ENCODE measurements around the gene ABI3. TPM values are rescaled to one million over a fixed set of nuclear protein-coding genes. Genes with fewer than 3 reads are reported as not detected.

The ABI3 gene
- total RNA-seq, 1 experiment from 2014 or later = not detected

DNA sequence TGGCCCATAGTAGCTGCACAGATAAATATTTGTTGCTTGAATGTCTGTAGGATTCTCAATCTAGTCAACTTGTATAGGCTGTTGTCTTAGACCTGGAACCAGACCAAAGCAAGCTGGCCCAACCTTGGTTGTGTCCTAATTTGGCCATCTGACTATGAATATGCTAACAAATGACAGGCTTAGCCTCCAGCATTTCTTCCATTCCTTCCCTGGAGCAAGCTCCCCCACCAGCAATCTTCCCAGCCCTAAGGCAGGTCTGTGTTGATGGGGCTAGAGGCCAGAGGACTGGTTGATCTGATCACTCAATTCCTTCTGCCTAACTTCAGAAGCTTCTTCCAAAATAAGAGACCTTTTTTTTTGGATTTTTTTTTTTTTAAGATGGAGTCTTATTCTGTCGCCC is 29.5 kb downstream of the ABI3 start:
- Histone ChIP-seq H3K9me3 (ENCODE audit: control insufficient read depth, insufficient read depth, low read depth, low read length) (no peaks in the 10 kb centered on the region), H3K4me3 (ENCODE audit: low read depth in 2 of 2, low read length in 2 of 2) (no peak overlapping the region), H3K36me3 (ENCODE audit: control insufficient read depth, insufficient read depth, low read length) (no peaks in the 10 kb centered on the region), H3K27me3 (ENCODE audit: control insufficient read depth, insufficient read depth, low read length) (no peaks in the 10 kb centered on the region), H3K27ac (ENCODE audit: low read length) (no peak overlapping the region), H3K4me1 (ENCODE audit: control insufficient read depth, insufficient read depth, low read length) (no peaks in the 10 kb centered on the region)
- ChIA-PET POLR2A (interaction anchor here (0.6 to 1.1 kb wide), 3 partner anchors 21 to 1212 kb away, joined by 3 to 6 read pairs (median 5); no protein-coding TSS in a partner anchor), CTCF (interaction anchor here (0.6 kb wide), 1 partner anchor 117 kb away, joined by 7 read pairs; no protein-coding TSS in a partner anchor)
- ATAC-seq = no peak
- in situ Hi-C loops (cut with HindIII; ENCODE audit: low pct_unique_long_range_greater_than_20kb, low sequenced_read_pairs) = no loop called here
- no peak for TF ChIP-seq SIN3A (IDR thresholded peaks at IDR 0.05; ENCODE audit: borderline replicate concordance, insufficient read depth, low read depth, low read length)
- no peak for TF ChIP-seq TCF7L2 (IDR thresholded peaks at IDR 0.05; ENCODE audit: low read depth, low read length)
- TF ChIP-seq, protein P1, sequence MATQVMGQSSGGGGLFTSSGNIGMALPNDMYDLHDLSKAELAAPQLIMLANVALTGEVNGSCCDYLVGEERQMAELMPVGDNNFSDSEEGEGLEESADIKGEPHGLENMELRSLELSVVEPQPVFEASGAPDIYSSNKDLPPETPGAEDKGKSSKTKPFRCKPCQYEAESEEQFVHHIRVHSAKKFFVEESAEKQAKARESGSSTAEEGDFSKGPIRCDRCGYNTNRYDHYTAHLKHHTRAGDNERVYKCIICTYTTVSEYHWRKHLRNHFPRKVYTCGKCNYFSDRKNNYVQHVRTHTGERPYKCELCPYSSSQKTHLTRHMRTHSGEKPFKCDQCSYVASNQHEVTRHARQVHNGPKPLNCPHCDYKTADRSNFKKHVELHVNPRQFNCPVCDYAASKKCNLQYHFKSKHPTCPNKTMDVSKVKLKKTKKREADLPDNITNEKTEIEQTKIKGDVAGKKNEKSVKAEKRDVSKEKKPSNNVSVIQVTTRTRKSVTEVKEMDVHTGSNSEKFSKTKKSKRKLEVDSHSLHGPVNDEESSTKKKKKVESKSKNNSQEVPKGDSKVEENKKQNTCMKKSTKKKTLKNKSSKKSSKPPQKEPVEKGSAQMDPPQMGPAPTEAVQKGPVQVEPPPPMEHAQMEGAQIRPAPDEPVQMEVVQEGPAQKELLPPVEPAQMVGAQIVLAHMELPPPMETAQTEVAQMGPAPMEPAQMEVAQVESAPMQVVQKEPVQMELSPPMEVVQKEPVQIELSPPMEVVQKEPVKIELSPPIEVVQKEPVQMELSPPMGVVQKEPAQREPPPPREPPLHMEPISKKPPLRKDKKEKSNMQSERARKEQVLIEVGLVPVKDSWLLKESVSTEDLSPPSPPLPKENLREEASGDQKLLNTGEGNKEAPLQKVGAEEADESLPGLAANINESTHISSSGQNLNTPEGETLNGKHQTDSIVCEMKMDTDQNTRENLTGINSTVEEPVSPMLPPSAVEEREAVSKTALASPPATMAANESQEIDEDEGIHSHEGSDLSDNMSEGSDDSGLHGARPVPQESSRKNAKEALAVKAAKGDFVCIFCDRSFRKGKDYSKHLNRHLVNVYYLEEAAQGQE (IDR thresholded peaks at IDR 0.05; ENCODE audit: insufficient read depth in 1 of 2, low read depth in 2 of 2, low read length in 1 of 2) = no peak
- TF ChIP-seq, protein P2, sequence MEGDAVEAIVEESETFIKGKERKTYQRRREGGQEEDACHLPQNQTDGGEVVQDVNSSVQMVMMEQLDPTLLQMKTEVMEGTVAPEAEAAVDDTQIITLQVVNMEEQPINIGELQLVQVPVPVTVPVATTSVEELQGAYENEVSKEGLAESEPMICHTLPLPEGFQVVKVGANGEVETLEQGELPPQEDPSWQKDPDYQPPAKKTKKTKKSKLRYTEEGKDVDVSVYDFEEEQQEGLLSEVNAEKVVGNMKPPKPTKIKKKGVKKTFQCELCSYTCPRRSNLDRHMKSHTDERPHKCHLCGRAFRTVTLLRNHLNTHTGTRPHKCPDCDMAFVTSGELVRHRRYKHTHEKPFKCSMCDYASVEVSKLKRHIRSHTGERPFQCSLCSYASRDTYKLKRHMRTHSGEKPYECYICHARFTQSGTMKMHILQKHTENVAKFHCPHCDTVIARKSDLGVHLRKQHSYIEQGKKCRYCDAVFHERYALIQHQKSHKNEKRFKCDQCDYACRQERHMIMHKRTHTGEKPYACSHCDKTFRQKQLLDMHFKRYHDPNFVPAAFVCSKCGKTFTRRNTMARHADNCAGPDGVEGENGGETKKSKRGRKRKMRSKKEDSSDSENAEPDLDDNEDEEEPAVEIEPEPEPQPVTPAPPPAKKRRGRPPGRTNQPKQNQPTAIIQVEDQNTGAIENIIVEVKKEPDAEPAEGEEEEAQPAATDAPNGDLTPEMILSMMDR (IDR thresholded peaks at IDR 0.05) = no peak
- no peak for TF ChIP-seq POLR2AphosphoS5 (IDR thresholded peaks at IDR 0.05; ENCODE audit: low read depth, low read length)
- intact Hi-C loops (cut with micrococcal nuclease; ENCODE audit: unreplicated experiment) = no loop called here
- BruUV-seq (replicated peaks) = no TSS peak
- DNase-seq (ENCODE audit: low read depth, low spot score) = no peak

DNA sequence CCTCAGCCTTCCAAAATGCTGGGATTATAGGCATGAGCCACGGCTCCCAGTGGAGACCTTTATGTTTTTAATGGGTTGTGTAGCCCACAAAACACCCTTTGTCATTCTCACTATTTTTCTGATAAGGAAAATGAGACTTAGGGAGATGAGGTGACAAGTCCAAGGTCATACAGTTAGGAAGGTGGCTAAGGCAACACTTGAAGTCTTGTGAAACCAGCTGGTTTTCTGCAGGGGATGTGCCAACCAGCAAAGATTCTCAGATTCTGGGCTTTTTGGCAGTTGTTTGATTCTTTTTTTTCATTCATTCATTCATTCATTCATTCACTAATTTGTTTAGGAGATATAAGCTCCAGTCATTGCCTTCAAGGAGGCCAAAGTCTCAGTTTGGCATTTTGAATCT is 30.1 kb downstream of the ABI3 start:
- ATAC-seq (no peak), DNase-seq (ENCODE audit: low read depth, low spot score) (no peak)
- POLR2A ChIA-PET = no interaction called here

More for the DNA sequence above, 30.1 kb downstream of the ABI3 start:
- intact Hi-C loops (cut with micrococcal nuclease; ENCODE audit: unreplicated experiment) = no loop called here
- H3K4me3 ChIP-seq (ENCODE audit: low read depth in 2 of 2, low read length in 2 of 2) = no peak overlapping the region
- no peaks in the 10 kb centered on the region for H3K4me1 ChIP-seq (ENCODE audit: control insufficient read depth, insufficient read depth, low read length)
- H3K27ac ChIP-seq (ENCODE audit: low read length) = no peak overlapping the region
- BruUV-seq (replicated peaks) = no TSS peak
- TF ChIP-seq, protein P2 (IDR thresholded peaks at IDR 0.05) = no peak
- TF ChIP-seq POLR2AphosphoS5 (IDR thresholded peaks at IDR 0.05; ENCODE audit: low read depth, low read length) = no peak
- TF ChIP-seq, protein P1 (IDR thresholded peaks at IDR 0.05; ENCODE audit: insufficient read depth in 1 of 2, low read depth in 2 of 2, low read length in 1 of 2) = no peak
- TF ChIP-seq SIN3A (IDR thresholded peaks at IDR 0.05; ENCODE audit: borderline replicate concordance, insufficient read depth, low read depth, low read length) = no peak
- CTCF ChIA-PET = no interaction called here
- no peaks in the 10 kb centered on the region for H3K36me3 ChIP-seq (ENCODE audit: control insufficient read depth, insufficient read depth, low read length)
- in situ Hi-C loops (cut with HindIII; ENCODE audit: low pct_unique_long_range_greater_than_20kb, low sequenced_read_pairs) = no loop called here
- no peaks in the 10 kb centered on the region for H3K27me3 ChIP-seq (ENCODE audit: control insufficient read depth, insufficient read depth, low read length)
- no peaks in the 10 kb centered on the region for H3K9me3 ChIP-seq (ENCODE audit: control insufficient read depth, insufficient read depth, low read depth, low read length)

Data from Panc1 (cell line).